Upper lobe of left lung (tissue), 6 donors: Measurements from ENCODE around the gene FBXW8. TPM values are rescaled to one million over a fixed set of nuclear protein-coding genes. Genes with fewer than 3 reads are reported as not detected.

ENCODE experiments used
- ATAC-seq, 2 donors: fragments of 200-7000 bp; cut with Tn5 transposase; one replicate each; pipeline ENCODE4 v1.9.1; 2022; ENCODE audit warnings: mild to moderate bottlenecking in 2 of 2, moderate library complexity in 2 of 2; ENCODE audit not compliant: low FRiP score in 2 of 2
- DNase-seq, 2 donors: peaks; one replicate each; pipeline ENCODE4 v3.0.0-alpha.2; 2019 to 2020
- H3K27ac ChIP-seq, 4 donors: fragments of 200-600 bp; sonication (generic); one replicate each; pipeline ENCODE4 v1.5.1; 2016 to 2019
- H3K27me3 ChIP-seq, 4 donors: fragments of 200-600 bp; sonication (generic); one replicate each; pipeline ENCODE4 v1.5.1; 2017 to 2019
- H3K36me3 ChIP-seq, 4 donors: fragments of 200-600 bp; sonication (generic); one replicate each; pipeline ENCODE4 v1.5.1; 2016 to 2019
- H3K4me1 ChIP-seq, 4 donors: fragments of 200-600 bp; sonication (generic); one replicate each; pipeline ENCODE4 v1.5.1; 2018 to 2019
- H3K4me3 ChIP-seq, 4 donors: fragments of 200-600 bp; sonication (generic); one replicate each; pipeline ENCODE4 v1.5.1; 2017 to 2019; ENCODE audit warnings: mild to moderate bottlenecking in 2 of 4, moderate library complexity in 1 of 4
- H3K9me3 ChIP-seq, 4 donors: fragments of 200-600 bp; sonication (generic); one replicate each; pipeline ENCODE4 v1.5.1; 2018 to 2019
- EP300 ChIP-seq, 4 donors: sonication (generic); formaldehyde crosslinking; IDR thresholded peaks; one replicate each; pipeline ENCODE4 v1.5.1; 2017; ENCODE audit warnings: antibody characterized with exemption in 4 of 4, control low read depth in 2 of 4
- POLR2A ChIP-seq, 4 donors: fragments of 450-650 bp; IDR thresholded peaks; one replicate each; pipeline ENCODE4 v1.5.1; 2016 to 2017; ENCODE audit warnings: antibody characterized with exemption in 4 of 4, mild to moderate bottlenecking in 2 of 4
- POLR2AphosphoS5 ChIP-seq, 2 donors: sonication (generic); formaldehyde crosslinking; IDR thresholded peaks; one replicate each; pipeline ENCODE4 v1.5.1; 2017; ENCODE audit warnings: antibody characterized with exemption in 2 of 2
- WGBS, 2 donors: methylation state at CpG; one replicate each; pipeline ENCODE4 v1.1.5; 2017 to 2018; 5-methylcytosine and 5-hydroxymethylcytosine counted together
- total RNA-seq, 6 donors: library from RNA; depleted of rRNA in 4 of 6; stranded (reverse); fragments of >200 nt in 4 of 6; gene quantifications; one replicate each; pipeline versions ENCODE4 v1.1.0 to v1.2.1, GENCODE V29; 2016 to 2021
- TF ChIP-seq, protein P1 (sequence below), 6 experiments: fragments of 450-650 bp in 4 of 6; fragments of 200-600 bp in 2 of 6; sonication (generic) in 2 of 6; IDR thresholded peaks; one replicate each; pipeline ENCODE4 v1.5.1; 2016 to 2019; ENCODE audit warnings: antibody characterized with exemption in 6 of 6
- donor health status: DM: no; HTN: no; CAD: no; lungs with moderate emphysema.
- donor health status: DM: no; HTN: yes; CAD: no; lungs with severe emphysema.

Gene FBXW8
- total RNA-seq, 6 donors from 2014 or later = 14.7 to 52.4 (median 18.6) TPM

DNA sequence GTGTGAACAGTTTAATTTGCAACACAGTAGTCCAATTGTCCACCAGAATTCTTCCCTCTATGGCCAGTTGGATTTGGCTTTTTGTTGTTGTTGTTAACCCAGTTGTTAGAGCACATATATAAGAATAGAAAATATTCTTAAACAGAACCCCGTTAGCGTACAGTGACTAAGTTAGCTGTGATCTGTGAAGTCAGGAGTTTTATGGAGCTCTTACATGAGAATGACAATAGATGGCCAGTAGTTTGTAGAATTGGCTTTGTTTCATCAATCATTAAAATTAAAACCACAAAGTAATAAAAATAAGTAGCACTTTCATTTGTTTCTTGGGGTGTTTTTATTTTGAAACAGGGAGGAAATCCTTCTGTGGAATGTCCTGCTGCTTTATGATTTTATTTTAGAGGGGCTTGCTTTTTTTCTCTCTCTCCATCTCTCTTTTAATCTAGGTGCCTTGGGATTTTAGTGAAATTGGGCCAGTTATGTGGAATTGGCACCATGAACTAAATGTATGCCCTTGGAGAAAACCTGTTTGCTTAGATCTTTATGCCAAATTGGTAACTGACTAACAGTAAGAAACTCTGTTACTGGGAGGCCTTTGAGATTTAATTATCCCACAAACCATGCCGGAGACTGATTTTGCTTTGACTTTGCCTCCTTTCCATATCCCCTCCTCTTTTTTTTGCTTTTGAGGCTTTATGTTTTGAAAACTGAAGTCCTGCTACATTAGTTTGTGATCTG is 22.9 kb downstream of the FBXW8 start:
- TF ChIP-seq EP300 (IDR thresholded peaks at IDR 0.05) (no peak), POLR2AphosphoS5 (IDR thresholded peaks at IDR 0.05) (no peak), POLR2A (IDR thresholded peaks at IDR 0.05) (no peak)
- TF ChIP-seq, protein P1, sequence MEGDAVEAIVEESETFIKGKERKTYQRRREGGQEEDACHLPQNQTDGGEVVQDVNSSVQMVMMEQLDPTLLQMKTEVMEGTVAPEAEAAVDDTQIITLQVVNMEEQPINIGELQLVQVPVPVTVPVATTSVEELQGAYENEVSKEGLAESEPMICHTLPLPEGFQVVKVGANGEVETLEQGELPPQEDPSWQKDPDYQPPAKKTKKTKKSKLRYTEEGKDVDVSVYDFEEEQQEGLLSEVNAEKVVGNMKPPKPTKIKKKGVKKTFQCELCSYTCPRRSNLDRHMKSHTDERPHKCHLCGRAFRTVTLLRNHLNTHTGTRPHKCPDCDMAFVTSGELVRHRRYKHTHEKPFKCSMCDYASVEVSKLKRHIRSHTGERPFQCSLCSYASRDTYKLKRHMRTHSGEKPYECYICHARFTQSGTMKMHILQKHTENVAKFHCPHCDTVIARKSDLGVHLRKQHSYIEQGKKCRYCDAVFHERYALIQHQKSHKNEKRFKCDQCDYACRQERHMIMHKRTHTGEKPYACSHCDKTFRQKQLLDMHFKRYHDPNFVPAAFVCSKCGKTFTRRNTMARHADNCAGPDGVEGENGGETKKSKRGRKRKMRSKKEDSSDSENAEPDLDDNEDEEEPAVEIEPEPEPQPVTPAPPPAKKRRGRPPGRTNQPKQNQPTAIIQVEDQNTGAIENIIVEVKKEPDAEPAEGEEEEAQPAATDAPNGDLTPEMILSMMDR (IDR thresholded peaks at IDR 0.05) = no peak
- Histone ChIP-seq H3K36me3 (peaks cover 0 to 14% (median 5%) of the 10 kb centered on the region in 4 donors), H3K27ac (no peak overlapping the region), H3K27me3 (no peaks in the 10 kb centered on the region), H3K4me1 (peaks cover 0 to 20% (median 11%) of the 10 kb centered on the region in 4 donors), H3K4me3 (no peak overlapping the region), H3K9me3 (no peaks in the 10 kb centered on the region)
- 91% methylated on average over 3 of the region's 3 CpGs for WGBS, 2 donors
- ATAC-seq = no peak
- DNase-seq = no peak

GRCh38 chr12:116934908-116935705 is 24.4 kb downstream of the FBXW8 start:
- peaks cover 0 to 20% (median 11%) of the 10 kb centered on the region in 4 donors for H3K4me1 ChIP-seq
- no peak overlapping the region for H3K4me3 ChIP-seq
- peak in 1 of 2 donors; percentile 79 for DNase-seq
- no peaks in the 10 kb centered on the region for H3K9me3 ChIP-seq
- TF ChIP-seq POLR2AphosphoS5 (IDR thresholded peaks at IDR 0.05) (no peak), EP300 (IDR thresholded peaks at IDR 0.05) (no peak), POLR2A (IDR thresholded peaks at IDR 0.05) (no peak)
- TF ChIP-seq, protein P1 (IDR thresholded peaks at IDR 0.05) = no peak
- WGBS, 2 donors = 70 to 75% methylated on average over 4 of the region's 4 CpGs
- H3K27ac ChIP-seq = no peak overlapping the region
- H3K36me3 ChIP-seq = peaks cover 0 to 3% (median 0%) of the 10 kb centered on the region in 4 donors
- ATAC-seq = no peak
- H3K27me3 ChIP-seq = no peaks in the 10 kb centered on the region

DNA sequence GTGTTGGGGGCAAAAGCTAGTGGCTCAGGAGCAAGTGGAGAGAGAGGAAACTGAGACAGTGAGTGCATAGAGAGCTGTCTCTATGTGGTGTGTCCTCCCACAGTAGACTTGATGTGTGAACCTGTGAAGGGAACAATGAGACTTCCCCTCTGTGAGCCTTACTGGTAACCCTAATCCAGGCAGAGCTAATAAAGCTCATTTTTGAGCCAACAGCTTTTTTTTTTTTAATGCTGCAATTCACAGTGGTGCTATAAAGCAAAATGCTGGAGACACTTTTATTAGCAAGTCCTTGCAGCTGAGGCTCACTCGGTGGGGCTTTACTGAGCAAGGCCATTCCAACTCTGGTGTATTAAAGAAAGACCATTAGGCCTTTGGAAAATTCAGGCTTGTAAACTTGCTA is 26.9 kb downstream of the FBXW8 start:
- DNase-seq = no peak
- H3K4me1 ChIP-seq = peaks cover 0 to 20% (median 9%) of the 10 kb centered on the region in 4 donors
- WGBS, 2 donors = 81 to 92% methylated on average over 1 of the region's 1 CpG

DNA sequence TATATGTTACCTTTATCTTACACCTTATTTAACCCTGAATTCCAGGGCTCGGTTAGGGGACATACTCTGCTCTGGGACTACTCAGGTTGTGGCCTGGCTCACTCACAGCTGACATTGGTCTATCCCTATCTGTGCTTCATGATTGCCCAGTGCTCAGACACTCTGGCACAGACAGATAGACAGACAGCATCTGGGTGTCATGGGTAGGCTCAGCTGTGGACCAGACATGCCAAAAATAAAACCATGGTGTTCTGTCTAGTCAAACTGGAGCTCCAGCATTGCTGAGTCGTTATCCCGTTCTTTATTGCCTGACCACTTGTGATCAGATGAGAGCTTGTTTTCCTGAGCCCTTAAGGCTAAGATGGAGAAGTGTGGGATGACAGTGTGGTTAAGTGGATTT is 29.0 kb downstream of the FBXW8 start:
- Histone ChIP-seq H3K4me3 (no peak overlapping the region), H3K36me3 (no peaks in the 10 kb centered on the region), H3K4me1 (peaks cover 0 to 9% (median 3%) of the 10 kb centered on the region in 4 donors), H3K9me3 (peaks cover 0 to 8% (median 2%) of the 10 kb centered on the region in 4 donors), H3K27me3 (no peaks in the 10 kb centered on the region), H3K27ac (no peak overlapping the region)
- ATAC-seq (no peak), DNase-seq (no peak)
- TF ChIP-seq POLR2AphosphoS5 (IDR thresholded peaks at IDR 0.05) (no peak), EP300 (IDR thresholded peaks at IDR 0.05) (no peak), POLR2A (IDR thresholded peaks at IDR 0.05) (no peak)
- TF ChIP-seq, protein P1 (IDR thresholded peaks at IDR 0.05) = no peak
- 74 to 83% methylated on average over 3 of the region's 3 CpGs for WGBS, 2 donors

More for the DNA sequence above, 26.9 kb downstream of the FBXW8 start:
- Histone ChIP-seq H3K27ac (no peak overlapping the region), H3K4me3 (no peak overlapping the region), H3K9me3 (peaks cover 0 to 3% (median 0%) of the 10 kb centered on the region in 4 donors), H3K27me3 (no peaks in the 10 kb centered on the region), H3K36me3 (no peaks in the 10 kb centered on the region)
- TF ChIP-seq POLR2A (IDR thresholded peaks at IDR 0.05) = no peak
- TF ChIP-seq, protein P1 (IDR thresholded peaks at IDR 0.05) = no peak
- TF ChIP-seq POLR2AphosphoS5 (IDR thresholded peaks at IDR 0.05) = no peak
- no peak for TF ChIP-seq EP300 (IDR thresholded peaks at IDR 0.05)
- no peak for ATAC-seq
